Measurements from ENCODE around the gene PLXNA4.

GRCh38 chr7:132472463-132473120, 103.7 kb downstream of the PLXNA4 start:
- TF ChIP-seq, protein P1, sequence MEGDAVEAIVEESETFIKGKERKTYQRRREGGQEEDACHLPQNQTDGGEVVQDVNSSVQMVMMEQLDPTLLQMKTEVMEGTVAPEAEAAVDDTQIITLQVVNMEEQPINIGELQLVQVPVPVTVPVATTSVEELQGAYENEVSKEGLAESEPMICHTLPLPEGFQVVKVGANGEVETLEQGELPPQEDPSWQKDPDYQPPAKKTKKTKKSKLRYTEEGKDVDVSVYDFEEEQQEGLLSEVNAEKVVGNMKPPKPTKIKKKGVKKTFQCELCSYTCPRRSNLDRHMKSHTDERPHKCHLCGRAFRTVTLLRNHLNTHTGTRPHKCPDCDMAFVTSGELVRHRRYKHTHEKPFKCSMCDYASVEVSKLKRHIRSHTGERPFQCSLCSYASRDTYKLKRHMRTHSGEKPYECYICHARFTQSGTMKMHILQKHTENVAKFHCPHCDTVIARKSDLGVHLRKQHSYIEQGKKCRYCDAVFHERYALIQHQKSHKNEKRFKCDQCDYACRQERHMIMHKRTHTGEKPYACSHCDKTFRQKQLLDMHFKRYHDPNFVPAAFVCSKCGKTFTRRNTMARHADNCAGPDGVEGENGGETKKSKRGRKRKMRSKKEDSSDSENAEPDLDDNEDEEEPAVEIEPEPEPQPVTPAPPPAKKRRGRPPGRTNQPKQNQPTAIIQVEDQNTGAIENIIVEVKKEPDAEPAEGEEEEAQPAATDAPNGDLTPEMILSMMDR (IDR thresholded peaks at IDR 0.05): no peak
- TF ChIP-seq, protein P2, sequence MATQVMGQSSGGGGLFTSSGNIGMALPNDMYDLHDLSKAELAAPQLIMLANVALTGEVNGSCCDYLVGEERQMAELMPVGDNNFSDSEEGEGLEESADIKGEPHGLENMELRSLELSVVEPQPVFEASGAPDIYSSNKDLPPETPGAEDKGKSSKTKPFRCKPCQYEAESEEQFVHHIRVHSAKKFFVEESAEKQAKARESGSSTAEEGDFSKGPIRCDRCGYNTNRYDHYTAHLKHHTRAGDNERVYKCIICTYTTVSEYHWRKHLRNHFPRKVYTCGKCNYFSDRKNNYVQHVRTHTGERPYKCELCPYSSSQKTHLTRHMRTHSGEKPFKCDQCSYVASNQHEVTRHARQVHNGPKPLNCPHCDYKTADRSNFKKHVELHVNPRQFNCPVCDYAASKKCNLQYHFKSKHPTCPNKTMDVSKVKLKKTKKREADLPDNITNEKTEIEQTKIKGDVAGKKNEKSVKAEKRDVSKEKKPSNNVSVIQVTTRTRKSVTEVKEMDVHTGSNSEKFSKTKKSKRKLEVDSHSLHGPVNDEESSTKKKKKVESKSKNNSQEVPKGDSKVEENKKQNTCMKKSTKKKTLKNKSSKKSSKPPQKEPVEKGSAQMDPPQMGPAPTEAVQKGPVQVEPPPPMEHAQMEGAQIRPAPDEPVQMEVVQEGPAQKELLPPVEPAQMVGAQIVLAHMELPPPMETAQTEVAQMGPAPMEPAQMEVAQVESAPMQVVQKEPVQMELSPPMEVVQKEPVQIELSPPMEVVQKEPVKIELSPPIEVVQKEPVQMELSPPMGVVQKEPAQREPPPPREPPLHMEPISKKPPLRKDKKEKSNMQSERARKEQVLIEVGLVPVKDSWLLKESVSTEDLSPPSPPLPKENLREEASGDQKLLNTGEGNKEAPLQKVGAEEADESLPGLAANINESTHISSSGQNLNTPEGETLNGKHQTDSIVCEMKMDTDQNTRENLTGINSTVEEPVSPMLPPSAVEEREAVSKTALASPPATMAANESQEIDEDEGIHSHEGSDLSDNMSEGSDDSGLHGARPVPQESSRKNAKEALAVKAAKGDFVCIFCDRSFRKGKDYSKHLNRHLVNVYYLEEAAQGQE (IDR thresholded peaks at IDR 0.05; ENCODE audit: insufficient read depth in 1 of 2, low read depth in 2 of 2, low read length in 1 of 2): no peak
- TF ChIP-seq POLR2AphosphoS5 (IDR thresholded peaks at IDR 0.05; ENCODE audit: low read depth, low read length): no peak
- no peak for TF ChIP-seq TCF7L2 (IDR thresholded peaks at IDR 0.05; ENCODE audit: low read depth, low read length)

Data from Panc1 (cell line).